BLaER1 treated with 17β-estradiol and CSF1 and Interleukin-3, amounts not matched to agents 10 nM and 100 nM (cell line): Measurements from ENCODE around the gene SORCS2.

ENCODE experiments used
- H3K27ac ChIP-seq, 11 experiments: shearing (Covaris generic); formaldehyde crosslinking; 2 replicates each; pipeline ENCODE4 v1.8.1; 2022
- H3K27me3 ChIP-seq, 11 experiments: shearing (Covaris generic); formaldehyde crosslinking; 2 replicates each; pipeline ENCODE4 v1.8.1; 2022
- H3K36me3 ChIP-seq, 11 experiments: shearing (Covaris generic); formaldehyde crosslinking; 2 replicates each; pipeline ENCODE4 v1.8.1; 2022
- H3K4me1 ChIP-seq, 10 experiments: shearing (Covaris generic); formaldehyde crosslinking; 2 replicates each; pipeline ENCODE4 v1.8.1; 2022
- H3K4me2 ChIP-seq, 11 experiments: shearing (Covaris generic); formaldehyde crosslinking; 2 replicates each; pipeline ENCODE4 v1.8.1; 2022
- H3K4me3 ChIP-seq, 10 experiments: shearing (Covaris generic); formaldehyde crosslinking; 2 replicates each; pipeline ENCODE4 v1.8.1; 2022
- H3K9ac ChIP-seq, 11 experiments: shearing (Covaris generic); formaldehyde crosslinking; 2 replicates each; pipeline ENCODE4 v1.8.1; 2022
- H3K9me3 ChIP-seq, 11 experiments: shearing (Covaris generic); formaldehyde crosslinking; replicated peaks in 1 of 11; 2 replicates each; pipeline ENCODE4 v1.8.1; 2022
- H4K20me1 ChIP-seq, 11 experiments: shearing (Covaris generic); formaldehyde crosslinking; 2 replicates each; pipeline ENCODE4 v1.8.1; 2022
- Cebpa-rat ChIP-seq, 11 experiments: shearing (Covaris generic); IDR thresholded peaks; 2 replicates each; pipeline ENCODE4 v1.8.1; 2022

SORCS2 gene

DNA sequence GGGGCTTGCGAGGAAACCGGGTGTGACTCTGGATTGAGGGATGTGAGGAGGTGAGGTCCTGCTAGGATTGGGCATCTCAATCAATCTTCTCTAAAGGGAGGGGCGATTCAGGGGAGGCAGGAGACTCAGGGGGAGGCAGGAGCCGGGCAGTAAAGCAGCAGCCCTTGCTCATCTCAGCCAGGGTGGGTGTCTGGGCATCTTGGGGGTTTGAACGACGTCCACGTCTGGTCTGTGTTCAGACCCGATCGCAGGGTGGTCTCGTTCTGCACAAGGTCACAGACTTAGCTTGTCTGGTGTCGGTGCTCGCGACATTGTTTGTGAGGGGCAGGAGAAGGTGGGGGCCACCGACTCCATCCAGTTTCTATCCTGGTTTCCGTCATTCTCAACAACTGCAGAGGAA lies 473.7 kb downstream of the SORCS2 start:
- Histone ChIP-seq H3K36me3 (peaks cover 0 to 3% (median 0%) of the 10 kb centered on the region in 11 experiments; a peak in 1 of 22 replicates), H3K4me2 (no peak overlapping the region), H4K20me1 (peaks cover 0 to 21% (median 0%) of the 10 kb centered on the region in 11 experiments; a peak in 2 of 22 replicates), H3K4me1 (peaks cover 0 to 22% (median 9%) of the 10 kb centered on the region in 10 experiments; a peak in 15 of 20 replicates), H3K9me3 (no peaks in the 10 kb centered on the region), H3K9ac (no peak overlapping the region), H3K4me3 (no peak overlapping the region), H3K27me3 (no peaks in the 10 kb centered on the region), H3K27ac (no peak overlapping the region)
- TF ChIP-seq Cebpa-rat (IDR thresholded peaks at IDR 0.05) = no peak

DNA sequence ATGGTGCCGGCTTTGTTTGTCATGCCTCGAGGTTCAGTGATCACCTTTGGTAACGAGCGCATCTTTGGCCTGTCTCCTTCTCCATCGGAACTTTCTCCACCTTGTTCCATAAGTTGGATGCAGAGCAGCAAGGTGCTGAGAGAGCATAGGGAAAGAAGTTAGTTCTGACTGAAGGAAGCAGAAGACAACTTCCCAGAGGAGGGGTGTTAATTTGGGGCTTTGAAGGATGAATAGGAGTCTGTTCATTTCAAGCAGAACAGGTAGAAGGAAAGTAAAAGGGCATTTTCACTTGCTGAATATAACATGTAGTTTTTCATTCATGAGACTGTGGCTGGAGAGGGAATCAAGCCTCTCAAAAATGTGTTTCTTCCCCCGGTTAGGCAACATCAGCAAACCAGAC lies 474.4 kb downstream of the SORCS2 start:
- no peak overlapping the region for H3K4me3 ChIP-seq
- H3K27ac ChIP-seq = no peak overlapping the region
- H3K9me3 ChIP-seq = no peaks in the 10 kb centered on the region
- no peaks in the 10 kb centered on the region for H3K27me3 ChIP-seq
- no peak overlapping the region for H3K4me2 ChIP-seq
- peaks cover 0 to 21% (median 0%) of the 10 kb centered on the region in 11 experiments; a peak in 2 of 22 replicates for H4K20me1 ChIP-seq
- peaks cover 0 to 3% (median 0%) of the 10 kb centered on the region in 11 experiments; a peak in 1 of 22 replicates for H3K36me3 ChIP-seq
- no peak overlapping the region for H3K9ac ChIP-seq
- peaks cover 0 to 15% (median 2%) of the 10 kb centered on the region in 10 experiments; a peak in 11 of 20 replicates for H3K4me1 ChIP-seq
- no peak for TF ChIP-seq Cebpa-rat (IDR thresholded peaks at IDR 0.05)

DNA sequence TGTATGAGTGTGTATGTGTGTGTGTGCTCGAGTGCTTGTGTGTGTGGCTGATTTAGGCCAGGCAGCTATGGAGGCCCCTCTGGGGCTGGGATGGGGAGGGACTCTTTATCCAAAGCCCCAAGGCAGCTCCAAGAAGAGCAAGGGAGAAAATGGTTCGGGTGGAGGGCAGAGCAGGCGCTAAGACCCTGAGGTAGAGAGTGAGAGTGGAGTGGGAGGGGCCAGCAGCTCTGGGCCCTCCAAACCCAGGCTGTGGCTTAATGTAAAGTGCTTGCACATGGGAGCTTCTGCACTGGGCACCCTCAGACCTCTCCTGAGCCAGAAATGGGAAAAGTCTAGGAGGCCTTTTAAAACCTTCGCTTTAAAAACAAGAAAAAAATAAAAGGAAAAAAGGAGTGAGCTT lies 475.9 kb downstream of the SORCS2 start:
- H3K4me1 ChIP-seq = peaks cover 0 to 10% (median 4%) of the 10 kb centered on the region in 10 experiments; a peak in 12 of 20 replicates
- no peak overlapping the region for H3K27ac ChIP-seq
- no peak for TF ChIP-seq Cebpa-rat (IDR thresholded peaks at IDR 0.05)
- H3K4me2 ChIP-seq = no peak overlapping the region
- H3K9ac ChIP-seq = no peak overlapping the region
- peaks cover 0 to 3% (median 0%) of the 10 kb centered on the region in 11 experiments; a peak in 1 of 22 replicates for H3K36me3 ChIP-seq
- H4K20me1 ChIP-seq = peaks cover 0 to 21% (median 0%) of the 10 kb centered on the region in 11 experiments; a peak in 2 of 22 replicates
- no peaks in the 10 kb centered on the region for H3K9me3 ChIP-seq
- H3K4me3 ChIP-seq = no peak overlapping the region
- H3K27me3 ChIP-seq = no peaks in the 10 kb centered on the region

DNA sequence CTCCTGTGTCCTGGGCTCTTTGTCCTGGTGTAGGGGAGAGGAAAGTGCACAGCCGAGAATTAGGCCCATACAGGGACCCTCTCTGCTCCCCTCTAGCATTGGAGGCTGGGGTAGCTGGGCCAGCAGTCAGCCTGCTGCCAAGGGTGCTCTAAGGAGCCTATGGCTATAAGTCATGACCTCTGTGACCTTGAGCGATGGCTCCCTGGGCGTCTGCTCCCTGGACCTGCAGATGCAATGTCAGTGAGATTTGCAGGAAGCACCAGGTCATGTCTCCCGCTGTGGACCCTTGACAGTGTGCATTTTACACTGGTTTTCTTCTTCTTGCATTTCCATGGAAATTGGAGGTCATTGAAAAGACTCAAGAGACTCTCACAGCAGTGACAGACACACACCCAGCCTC lies 476.5 kb downstream of the SORCS2 start:
- H3K36me3 ChIP-seq = peaks cover 0 to 3% (median 0%) of the 10 kb centered on the region in 11 experiments; a peak in 1 of 22 replicates

DNA sequence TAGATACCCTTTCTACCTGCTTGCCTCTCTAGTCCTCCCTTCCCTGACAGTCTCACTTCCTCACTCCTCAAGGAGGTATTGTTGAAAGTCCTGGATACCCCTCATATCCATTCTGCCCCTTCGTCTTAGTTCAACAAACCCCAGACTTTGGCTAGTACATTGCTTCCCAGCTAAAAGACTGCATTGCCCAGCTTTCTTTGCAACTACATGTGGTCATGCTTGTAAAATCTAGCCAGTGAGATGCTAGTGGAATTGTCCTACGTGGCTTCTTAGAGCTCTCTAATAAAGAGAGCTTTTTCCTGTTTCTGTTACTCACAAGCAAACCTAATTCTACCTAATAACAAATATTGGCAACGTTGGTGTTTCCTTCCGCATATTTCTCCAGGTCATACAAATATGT lies 480.3 kb downstream of the SORCS2 start:
- Histone ChIP-seq H3K9ac (no peak overlapping the region), H3K4me1 (peaks cover 27 to 51% (median 44%) of the 10 kb centered on the region in 10 experiments), H3K4me2 (peak overlapping the region in 2 of 11 experiments; percentile 56 to 60; a peak in 2 of 22 replicates), H3K4me3 (no peak overlapping the region), H3K27ac (no peak overlapping the region), H3K9me3 (no peaks in the 10 kb centered on the region), H4K20me1 (peaks cover 0 to 2% (median 0%) of the 10 kb centered on the region in 11 experiments; a peak in 1 of 22 replicates), H3K36me3 (0 out of 22 replicates have a peak, but pooled peaks cover 0 to 3% (median 0%) of the 10 kb centered on the region in 11 experiments), H3K27me3 (no peaks in the 10 kb centered on the region)
- no peak for TF ChIP-seq Cebpa-rat (IDR thresholded peaks at IDR 0.05)

More for the DNA sequence above, 476.5 kb downstream of the SORCS2 start:
- Histone ChIP-seq H3K27ac (no peak overlapping the region), H3K9ac (no peak overlapping the region), H4K20me1 (peaks cover 0 to 17% (median 0%) of the 10 kb centered on the region in 11 experiments; a peak in 2 of 22 replicates), H3K4me3 (no peak overlapping the region), H3K27me3 (no peaks in the 10 kb centered on the region), H3K9me3 (no peaks in the 10 kb centered on the region), H3K4me1 (peaks cover 2 to 15% (median 9%) of the 10 kb centered on the region in 10 experiments; a peak in 16 of 20 replicates), H3K4me2 (no peak overlapping the region)
- no peak for TF ChIP-seq Cebpa-rat (IDR thresholded peaks at IDR 0.05)

DNA sequence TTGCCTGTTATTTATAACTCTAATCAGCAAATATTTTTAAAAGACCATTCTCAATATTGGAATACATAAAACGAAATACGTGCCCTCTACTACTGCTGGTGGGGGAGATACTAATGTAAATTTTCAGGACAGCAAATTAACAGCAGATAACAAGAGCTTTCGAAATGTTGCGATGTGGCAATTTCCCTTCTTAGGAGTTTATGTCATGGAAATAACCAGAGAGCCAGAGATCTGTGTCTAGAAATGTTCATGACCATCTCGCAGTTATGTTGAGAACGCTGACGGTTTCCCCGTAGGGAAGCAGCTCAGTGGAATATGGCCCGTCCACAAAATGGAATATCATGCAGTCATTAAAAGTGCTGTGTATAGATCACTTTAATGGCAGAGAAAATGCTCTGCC lies 480.8 kb downstream of the SORCS2 start:
- TF ChIP-seq Cebpa-rat (IDR thresholded peaks at IDR 0.05) = no peak

DNA sequence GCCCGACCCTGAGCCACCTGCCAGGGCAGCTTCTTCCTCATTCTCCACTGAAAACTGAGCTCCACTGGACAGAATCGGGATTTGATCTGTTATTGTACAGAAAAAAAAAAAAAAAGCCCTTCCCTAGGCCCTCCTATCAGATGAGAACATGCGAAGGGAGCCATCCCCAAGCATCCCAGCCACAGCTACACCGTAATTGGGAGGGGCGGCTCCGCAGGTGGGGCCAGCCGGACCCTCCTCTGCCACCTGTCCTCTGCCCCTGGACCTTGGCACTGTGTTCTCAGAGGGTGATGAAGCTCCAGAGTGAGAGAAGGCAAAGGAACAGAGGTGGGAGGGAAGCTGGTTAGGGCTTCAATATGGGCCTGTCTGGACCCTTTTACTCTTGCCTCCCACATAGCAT lies 482.4 kb downstream of the SORCS2 start:
- Histone ChIP-seq H3K9ac (peak overlapping the region in 1 of 11 experiments; percentile 35; a peak in 1 of 22 replicates), H3K9me3 (no peaks in the 10 kb centered on the region), H4K20me1 (peaks cover 0 to 8% (median 0%) of the 10 kb centered on the region in 11 experiments; a peak in 2 of 22 replicates), H3K4me3 (no peak overlapping the region), H3K4me2 (peak overlapping the region in 8 of 11 experiments; percentile 34 to 71 (median 54); a peak in 14 of 22 replicates), H3K27me3 (no peaks in the 10 kb centered on the region), H3K36me3 (0 out of 22 replicates have a peak, but pooled peaks cover 0 to 3% (median 0%) of the 10 kb centered on the region in 11 experiments), H3K27ac (peak overlapping the region in 2 of 11 experiments; percentile 42 to 46; a peak in 3 of 22 replicates), H3K4me1 (peaks cover 27 to 58% (median 54%) of the 10 kb centered on the region in 10 experiments)
- no peak for TF ChIP-seq Cebpa-rat (IDR thresholded peaks at IDR 0.05)

More for the DNA sequence above, 480.8 kb downstream of the SORCS2 start:
- 0 out of 22 replicates have a peak, but pooled peaks cover 0 to 3% (median 0%) of the 10 kb centered on the region in 11 experiments for H3K36me3 ChIP-seq
- H3K4me1 ChIP-seq = peaks cover 27 to 55% (median 49%) of the 10 kb centered on the region in 10 experiments
- no peaks in the 10 kb centered on the region for H3K27me3 ChIP-seq
- H4K20me1 ChIP-seq = peaks cover 0 to 2% (median 0%) of the 10 kb centered on the region in 11 experiments; a peak in 1 of 22 replicates
- no peaks in the 10 kb centered on the region for H3K9me3 ChIP-seq
- peak overlapping the region in 5 of 11 experiments; percentile 37 to 71 (median 60); a peak in 7 of 22 replicates for H3K4me2 ChIP-seq
- peak overlapping the region in 1 of 11 experiments; percentile 52; a peak in 1 of 22 replicates for H3K27ac ChIP-seq
- no peak overlapping the region for H3K4me3 ChIP-seq
- H3K9ac ChIP-seq = no peak overlapping the region

DNA sequence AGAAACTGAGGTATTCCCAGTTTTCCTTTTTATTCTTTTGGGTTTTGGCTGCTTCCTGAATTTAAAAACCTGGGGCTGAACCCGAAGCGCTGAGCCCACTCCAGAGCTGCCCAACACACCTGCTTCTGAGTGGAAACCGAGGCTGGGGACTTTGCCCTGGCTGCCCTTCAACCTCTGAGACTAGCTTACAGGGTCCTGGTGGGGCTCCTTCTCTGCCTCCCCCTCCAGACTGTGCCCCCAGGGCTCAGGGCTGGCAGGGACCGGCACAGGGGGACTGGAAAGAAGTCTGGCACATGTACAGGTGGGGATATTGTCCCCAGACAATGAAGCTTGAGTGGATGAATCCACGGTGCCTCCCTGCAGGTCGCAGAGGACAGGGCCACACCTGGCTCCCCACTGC lies 482.8 kb downstream of the SORCS2 start:
- Histone ChIP-seq H3K27me3 (no peaks in the 10 kb centered on the region), H3K4me3 (no peak overlapping the region), H3K4me1 (peaks cover 27 to 58% (median 54%) of the 10 kb centered on the region in 10 experiments), H4K20me1 (peaks cover 0 to 8% (median 0%) of the 10 kb centered on the region in 11 experiments; a peak in 2 of 22 replicates), H3K27ac (peak overlapping the region in 2 of 11 experiments; percentile 42 to 46; a peak in 2 of 22 replicates), H3K9me3 (no peaks in the 10 kb centered on the region), H3K9ac (no peak overlapping the region; a peak in 1 of 22 replicates), H3K4me2 (peak overlapping the region in 6 of 11 experiments; percentile 37 to 71 (median 58); a peak in 6 of 22 replicates), H3K36me3 (0 out of 22 replicates have a peak, but pooled peaks cover 0 to 3% (median 0%) of the 10 kb centered on the region in 11 experiments)
- TF ChIP-seq Cebpa-rat (IDR thresholded peaks at IDR 0.05) = no peak

DNA sequence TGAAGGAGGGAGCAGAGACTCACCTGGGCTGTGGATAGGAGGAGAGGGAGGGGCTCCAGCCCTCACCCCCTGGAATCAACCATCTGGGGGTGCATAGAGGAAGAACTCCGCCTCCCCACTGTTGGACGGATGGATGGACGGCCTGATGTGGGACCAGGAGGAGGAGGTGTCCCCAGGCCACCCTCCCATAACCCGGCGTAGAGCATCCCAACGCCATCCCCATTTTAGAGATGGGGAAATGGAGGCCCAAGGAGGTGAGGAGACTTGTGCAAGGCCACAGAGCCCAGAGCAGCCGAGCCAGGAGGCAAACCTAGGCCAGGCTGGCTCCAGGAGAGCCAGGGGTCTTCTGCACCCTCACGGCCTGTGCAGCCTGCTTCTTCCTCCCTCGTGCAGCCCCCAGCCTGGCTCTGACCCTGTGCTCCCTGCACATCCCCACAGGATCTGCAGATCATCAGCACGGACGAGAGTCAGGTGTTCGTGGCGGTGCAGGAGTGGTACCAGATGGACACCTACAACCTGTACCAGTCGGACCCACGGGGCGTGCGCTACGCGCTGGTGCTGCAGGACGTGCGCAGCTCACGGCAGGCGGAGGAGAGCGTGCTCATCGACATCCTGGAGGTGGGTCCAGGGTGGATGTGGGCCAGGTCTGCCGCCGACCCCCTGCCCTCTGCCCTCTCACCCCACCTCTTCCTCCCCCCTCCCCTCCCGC lies 483.4 kb downstream of the SORCS2 start:
- no peaks in the 10 kb centered on the region for H3K27me3 ChIP-seq
- H3K4me1 ChIP-seq = peaks cover 27 to 58% (median 54%) of the 10 kb centered on the region in 10 experiments
- TF ChIP-seq Cebpa-rat (IDR thresholded peaks at IDR 0.05) = no peak
- H3K4me3 ChIP-seq = no peak overlapping the region
- H3K27ac ChIP-seq = peak overlapping the region in 1 of 11 experiments; percentile 42; a peak in 1 of 22 replicates
- H3K36me3 ChIP-seq = no peaks in the 10 kb centered on the region
- H4K20me1 ChIP-seq = peaks cover 0 to 8% (median 0%) of the 10 kb centered on the region in 11 experiments; a peak in 2 of 22 replicates
- H3K4me2 ChIP-seq = peak overlapping the region in 10 of 11 experiments; percentile 32 to 71 (median 62); a peak in 18 of 22 replicates
- H3K9ac ChIP-seq = no peak overlapping the region
- H3K9me3 ChIP-seq = no peaks in the 10 kb centered on the region
